ENCODE measurements around the gene CMTM8.

The CMTM8 gene

GRCh38 chr3:32405711-32406323, 167.3 kb downstream of the CMTM8 start:
- DNase-seq (ENCODE audit: low read depth in 1 of 2, low spot score in 1 of 2), result no peak

GRCh38 chr3:32406486-32407408, 168.3 kb downstream of the CMTM8 start:
- no peak for DNase-seq (ENCODE audit: low read depth in 1 of 2, low spot score in 1 of 2)

GRCh38 chr3:32410367-32411246, 172.1 kb downstream of the CMTM8 start:
- DNase-seq (ENCODE audit: low read depth in 1 of 2, low spot score in 1 of 2), result no peak

GRCh38 chr3:32411442-32411841, 173.0 kb downstream of the CMTM8 start:
- DNase-seq (ENCODE audit: low read depth in 1 of 2, low spot score in 1 of 2), result no peak

- DNase-seq (ENCODE audit: low read depth in 1 of 2, low spot score in 1 of 2), result no peak
Measured at GRCh38 chr3:32412887-32413286, 174.4 kb downstream of the CMTM8 start.

GRCh38 chr3:32413845-32414521, 175.5 kb downstream of the CMTM8 start:
- DNase-seq (ENCODE audit: low read depth in 1 of 2, low spot score in 1 of 2), result no peak

GRCh38 chr3:32414522-32415202, 176.2 kb downstream of the CMTM8 start:
- no peak for DNase-seq (ENCODE audit: low read depth in 1 of 2, low spot score in 1 of 2)

GRCh38 chr3:32419742-32420125, 181.3 kb downstream of the CMTM8 start:
- no peak for DNase-seq (ENCODE audit: low read depth in 1 of 2, low spot score in 1 of 2)

Measured in stimulated activated CD4-positive, alpha-beta T cell treated with anti-CD3 and anti-CD28 coated beads, Interleukin-15, amount 100 ng/mL, for 1 hour (primary cell).